Dermis microvascular lymphatic vessel endothelial cell (primary cell): ENCODE results near the gene CAMTA1. TPM values are rescaled to one million over a fixed set of nuclear protein-coding genes. Genes with fewer than 3 reads are reported as not detected.

Experiments used
- DNase-seq, 2 donors: peaks; one replicate each; pipeline versions ENCODE4 v3.0.0 to v3.0.0-alpha.2; 2010; ENCODE audit warnings: low read depth in 2 of 2
- total RNA-seq: library from RNA; depleted of rRNA; stranded (reverse); fragments of >200 nt; gene quantifications from 2 replicates; pipeline ENCODE4 v1.2.1, GENCODE V29; 2014

Gene CAMTA1
- total RNA-seq, 1 donor from 2014 or later, result 33.9 TPM

DNA sequence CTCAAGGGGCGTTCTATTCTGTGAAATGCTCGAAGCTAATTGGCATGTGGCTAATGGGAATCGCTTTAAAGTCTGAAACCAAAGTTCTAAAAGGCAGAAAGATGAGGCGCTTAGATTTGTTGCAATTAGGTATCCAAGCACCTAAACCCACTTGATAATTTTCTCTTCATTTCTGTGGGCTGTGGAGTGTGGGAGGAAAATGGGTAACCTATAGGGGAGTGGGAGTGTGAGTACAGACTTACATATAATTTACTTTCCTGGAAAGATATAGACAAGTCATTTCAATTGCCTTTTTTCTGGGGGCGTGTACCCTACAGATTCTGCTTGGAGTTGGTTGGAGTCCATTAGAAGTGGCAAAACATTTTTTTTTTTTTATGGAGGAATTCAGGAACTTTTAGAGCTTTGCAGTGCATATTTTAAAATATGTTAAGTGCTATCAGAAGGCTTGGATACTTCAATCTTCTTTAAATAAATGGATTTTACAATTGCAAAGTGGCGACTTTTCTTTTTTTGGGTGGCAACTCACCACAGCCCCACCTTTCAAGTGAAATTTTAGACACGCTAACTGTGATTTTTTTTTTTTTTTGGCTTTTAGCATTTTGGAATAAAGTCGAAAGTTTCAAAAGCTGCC is 254.5 kb downstream of the CAMTA1 start:
- DNase-seq, result no peak

DNA sequence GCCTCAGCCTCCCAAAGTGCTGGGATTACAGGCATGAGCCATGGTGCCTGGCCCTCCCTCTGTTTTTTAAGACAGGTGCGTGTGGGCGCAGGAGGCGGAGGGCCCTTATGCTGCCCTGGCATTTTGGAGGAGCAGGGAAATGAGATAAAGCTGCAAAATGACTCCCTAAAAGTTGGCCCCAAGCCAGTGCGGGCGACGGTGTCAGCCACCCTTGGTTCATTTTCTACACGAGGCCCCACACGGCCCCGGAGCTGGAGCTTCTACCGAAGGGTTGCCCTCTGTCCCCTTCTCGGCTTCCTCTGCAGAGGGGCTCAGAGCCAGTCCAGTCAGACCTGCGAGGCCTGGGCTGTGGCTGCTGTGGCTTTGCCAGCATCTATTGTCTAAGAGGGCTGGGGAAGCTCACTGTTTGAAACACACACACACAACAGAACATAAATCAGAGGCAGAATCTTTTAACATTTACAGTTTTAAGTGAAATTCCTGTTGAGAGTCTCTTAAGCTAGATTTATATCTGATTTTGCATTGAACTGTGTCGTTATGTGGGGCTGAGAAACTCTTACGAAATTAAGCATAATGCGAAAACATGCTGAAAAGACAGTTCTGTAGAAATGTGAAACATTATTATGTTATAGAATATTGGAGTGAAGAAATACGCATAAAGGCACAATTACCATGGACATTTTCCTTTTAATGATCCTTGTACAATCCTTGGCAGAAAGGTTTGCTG is 255.9 kb downstream of the CAMTA1 start:
- DNase-seq, result no peak

DNA sequence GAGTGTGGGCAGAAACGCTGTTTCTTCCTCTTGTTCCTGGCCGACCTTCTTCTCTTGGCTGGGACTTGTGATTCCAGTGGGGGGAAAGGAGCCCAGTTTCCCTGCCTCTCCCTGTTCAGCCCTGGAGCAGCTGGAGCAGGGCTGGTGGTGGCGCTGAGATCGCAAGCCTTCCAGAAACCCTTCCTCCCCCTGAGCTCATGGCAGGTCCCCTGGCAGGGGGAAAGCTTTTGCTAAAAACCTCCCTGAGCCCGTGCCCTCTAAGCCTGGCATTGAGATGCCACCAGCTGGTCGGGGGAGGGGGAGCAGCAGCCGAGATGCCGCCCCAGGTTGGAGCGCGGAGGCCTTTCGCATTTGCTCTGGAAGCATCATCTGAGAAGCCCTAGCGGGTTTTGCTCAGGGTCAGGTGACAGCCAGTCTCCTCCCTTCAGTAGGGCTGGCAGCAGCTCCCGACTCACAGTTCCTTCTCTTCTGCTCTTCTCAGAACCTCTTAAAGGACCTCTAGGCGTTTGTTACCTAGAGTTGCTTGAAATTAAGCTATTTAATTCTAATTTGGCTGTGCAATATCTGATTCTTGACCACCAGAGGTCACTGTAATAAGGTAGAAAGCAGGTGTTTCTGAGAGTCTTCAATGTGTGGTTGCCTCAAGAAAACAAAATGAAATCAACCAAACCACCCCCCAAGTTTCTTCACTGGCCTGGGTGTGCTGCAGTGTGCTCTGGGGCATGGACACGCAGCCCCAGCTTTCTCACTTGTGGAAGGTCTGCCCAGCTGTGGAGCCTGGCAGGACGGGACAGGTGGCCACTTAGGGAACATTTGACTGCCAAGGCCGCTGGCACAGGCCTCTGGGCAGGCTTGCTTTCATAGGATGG is 257.3 kb downstream of the CAMTA1 start:
- peak in 1 of 2 donors; percentile 31 for DNase-seq

DNA sequence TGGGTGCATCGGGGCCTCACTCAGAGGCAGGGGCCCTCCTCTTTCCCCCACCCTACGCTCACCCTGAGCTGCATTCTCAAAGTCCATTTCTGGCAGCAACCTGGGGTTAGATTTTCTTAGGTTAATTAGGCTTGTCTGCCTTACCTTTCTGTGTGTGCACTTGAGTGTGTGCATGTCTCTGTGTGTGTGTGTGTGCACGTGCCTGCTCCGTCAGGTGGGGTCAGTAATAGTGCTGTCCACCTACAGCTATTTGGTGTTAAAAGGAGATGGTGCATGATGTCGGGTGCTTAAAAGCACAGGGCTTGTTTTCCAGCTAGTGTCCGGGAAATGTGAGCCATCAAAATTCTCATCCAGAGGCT is 257.9 kb downstream of the CAMTA1 start:
- no peak for DNase-seq

DNA sequence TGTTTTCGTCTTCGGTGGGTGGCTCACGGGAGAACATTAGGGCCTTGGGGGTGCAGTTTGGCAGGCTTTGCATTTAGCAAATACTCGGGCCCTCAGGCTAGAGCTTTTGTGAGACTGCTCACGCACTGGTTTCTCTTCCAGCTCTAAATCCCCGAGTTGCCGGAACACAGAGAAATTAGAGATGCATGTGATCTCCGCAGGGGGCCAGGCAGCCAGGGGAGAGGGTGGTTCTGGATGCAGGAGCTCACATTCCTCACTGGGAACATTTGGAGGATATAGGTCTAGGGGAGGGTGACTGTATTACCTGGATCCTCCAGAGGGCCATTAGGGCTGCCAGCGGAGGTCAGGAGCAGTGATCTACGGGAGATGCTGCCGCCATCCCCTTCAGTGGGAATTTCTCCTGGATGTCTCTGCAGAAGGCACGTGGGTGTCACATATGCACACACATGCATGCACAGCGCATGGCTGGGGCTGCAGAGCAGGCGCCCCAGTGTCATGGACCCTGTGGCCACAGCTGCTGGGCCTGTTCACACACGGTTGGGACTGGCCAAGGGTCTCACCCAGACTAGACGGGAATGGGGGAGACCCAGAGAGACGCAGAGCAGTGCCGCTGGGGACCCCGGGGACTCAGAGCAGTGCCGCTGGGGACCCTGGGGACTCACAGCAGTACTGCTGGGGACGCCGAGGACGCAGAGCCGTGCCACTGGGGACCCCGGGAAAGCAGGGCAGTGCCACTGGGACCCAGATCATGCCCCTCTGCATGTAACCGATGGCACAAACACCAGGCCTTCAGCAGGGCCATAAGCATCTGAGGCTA is 258.7 kb downstream of the CAMTA1 start:
- no peak for DNase-seq

DNA sequence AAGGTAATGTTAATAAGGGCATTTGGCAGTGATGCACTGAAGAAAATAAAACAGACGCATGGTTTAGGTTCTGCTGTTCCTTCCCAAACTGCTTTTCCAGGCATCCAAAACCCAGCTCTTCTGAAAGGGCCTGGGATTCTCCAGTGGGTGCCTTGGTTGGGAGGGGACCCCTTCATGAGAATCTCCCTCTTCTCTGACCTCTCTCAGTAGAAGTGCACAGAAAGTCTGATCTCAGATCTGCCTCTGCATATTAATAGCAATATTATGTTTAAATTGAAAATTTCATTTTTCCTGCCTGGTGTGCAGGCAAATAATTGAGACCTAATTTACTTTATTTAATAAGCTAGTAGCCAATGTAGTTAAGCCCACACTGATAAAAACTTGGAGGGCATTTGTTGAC is 260.6 kb downstream of the CAMTA1 start:
- DNase-seq, result no peak

DNA sequence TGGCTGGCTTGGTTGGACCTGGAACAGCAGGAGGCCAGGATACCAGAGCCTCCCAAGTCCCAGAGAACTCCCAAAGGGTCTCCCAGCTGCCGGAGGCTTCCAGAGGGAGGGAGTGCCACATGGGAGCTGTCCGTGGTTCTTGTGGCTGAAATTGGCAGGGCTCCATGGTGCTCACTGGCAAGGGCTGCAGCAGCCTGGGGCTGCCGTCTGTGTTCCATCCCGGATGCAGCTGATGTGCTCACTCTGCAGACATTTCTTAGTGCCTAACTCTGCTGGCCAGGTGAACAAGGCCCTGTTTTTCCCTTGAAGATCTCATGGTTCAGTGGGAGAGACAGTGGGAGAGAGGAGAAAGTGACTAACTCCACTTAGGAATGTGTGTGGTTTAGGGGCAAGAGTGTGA is 261.1 kb downstream of the CAMTA1 start:
- peak; percentile 12 to 45 for DNase-seq

DNA sequence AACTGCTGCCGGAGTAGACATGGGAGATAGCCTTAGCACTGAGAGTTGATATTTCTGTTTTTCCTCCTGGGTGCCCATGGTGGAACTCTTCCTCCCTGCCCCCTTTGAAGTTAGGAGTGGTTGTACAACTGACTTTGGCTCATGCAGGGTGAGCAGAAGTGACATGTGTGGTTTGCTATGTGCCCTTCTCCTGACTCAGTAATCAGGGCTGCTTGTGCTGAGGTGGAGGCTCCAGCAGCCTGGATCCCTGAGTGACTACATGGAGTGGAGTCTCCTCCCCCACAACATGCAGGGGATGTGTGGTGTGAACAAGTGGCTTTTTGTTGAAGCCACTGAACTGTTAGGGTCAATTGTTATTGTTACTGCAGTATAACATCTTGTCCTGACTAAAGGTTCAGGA is 261.6 kb downstream of the CAMTA1 start:
- no peak for DNase-seq

DNA sequence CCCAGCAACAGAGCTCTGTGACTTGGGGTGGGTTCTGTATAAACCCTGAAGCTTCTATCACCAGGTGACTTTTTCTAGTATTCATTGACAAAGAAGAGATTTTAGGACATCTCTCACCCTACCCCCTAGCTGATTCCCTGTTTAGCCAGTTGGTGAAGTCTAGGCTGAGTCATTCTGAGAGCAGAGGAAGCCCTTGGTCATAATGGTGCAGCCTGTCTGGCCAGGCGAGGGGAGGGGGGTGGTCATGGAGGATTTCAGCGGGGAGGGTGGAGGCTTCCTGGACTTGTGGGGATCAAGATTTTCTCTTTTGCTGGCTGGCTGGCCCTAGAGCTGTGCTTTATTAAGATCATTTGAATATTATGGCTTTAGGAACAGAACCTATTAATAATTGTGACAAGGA is 262.6 kb downstream of the CAMTA1 start:
- DNase-seq, result no peak

DNA sequence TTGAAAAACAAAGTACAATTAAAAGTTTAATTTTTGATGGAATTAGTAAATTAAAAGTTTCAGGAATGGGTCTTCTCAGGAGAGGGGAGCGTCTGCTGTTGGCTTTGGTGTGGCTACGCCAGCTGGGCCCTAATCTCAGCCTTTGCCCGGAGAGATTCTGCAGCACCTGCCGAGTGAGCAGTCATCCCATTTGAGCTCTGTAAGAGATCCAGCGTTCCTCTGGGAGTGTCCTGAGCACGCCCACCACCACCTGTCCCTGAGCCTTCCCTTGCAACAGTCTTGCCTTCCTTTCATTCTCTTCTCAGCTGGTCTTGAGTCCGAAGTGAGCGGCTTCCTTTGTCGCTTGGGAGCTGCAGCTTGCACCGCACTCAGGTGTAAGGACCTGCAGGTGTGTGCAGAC is 263.1 kb downstream of the CAMTA1 start:
- no peak for DNase-seq

DNA sequence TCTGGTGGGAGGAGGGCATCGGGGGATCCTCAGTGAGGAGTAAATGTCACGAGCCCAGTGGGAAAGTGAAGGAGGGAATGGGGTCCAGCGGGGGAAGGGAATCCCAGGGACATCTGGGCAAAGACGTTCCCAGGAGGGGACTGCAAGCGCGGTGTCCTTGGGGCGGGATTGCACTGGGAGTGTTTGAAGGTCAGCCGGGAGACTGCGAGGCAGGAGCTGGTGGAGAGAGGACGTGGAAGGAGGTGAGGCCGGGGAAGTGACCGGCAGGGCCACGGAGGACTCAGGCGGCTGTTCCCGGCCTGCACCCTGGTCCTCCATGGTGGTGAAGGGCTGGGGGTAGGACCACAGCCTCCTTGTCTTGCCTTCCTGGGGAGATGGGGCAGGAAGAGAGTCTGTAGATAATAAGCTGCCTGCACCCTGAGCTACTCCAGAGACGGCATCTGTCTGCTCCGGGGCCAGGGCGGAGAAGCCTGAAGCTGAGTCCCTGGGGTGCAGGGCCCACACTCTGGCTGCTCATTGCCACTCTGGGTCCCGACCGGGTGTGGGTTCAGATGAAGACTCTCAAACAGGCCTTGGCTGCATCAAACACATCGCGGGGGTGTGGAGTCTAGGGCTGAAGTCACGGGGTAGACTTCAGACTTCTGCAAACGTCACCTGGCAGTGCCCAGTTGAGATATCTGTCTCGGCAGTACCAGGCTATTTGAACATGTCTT is 264.8 kb downstream of the CAMTA1 start:
- no peak for DNase-seq

DNA sequence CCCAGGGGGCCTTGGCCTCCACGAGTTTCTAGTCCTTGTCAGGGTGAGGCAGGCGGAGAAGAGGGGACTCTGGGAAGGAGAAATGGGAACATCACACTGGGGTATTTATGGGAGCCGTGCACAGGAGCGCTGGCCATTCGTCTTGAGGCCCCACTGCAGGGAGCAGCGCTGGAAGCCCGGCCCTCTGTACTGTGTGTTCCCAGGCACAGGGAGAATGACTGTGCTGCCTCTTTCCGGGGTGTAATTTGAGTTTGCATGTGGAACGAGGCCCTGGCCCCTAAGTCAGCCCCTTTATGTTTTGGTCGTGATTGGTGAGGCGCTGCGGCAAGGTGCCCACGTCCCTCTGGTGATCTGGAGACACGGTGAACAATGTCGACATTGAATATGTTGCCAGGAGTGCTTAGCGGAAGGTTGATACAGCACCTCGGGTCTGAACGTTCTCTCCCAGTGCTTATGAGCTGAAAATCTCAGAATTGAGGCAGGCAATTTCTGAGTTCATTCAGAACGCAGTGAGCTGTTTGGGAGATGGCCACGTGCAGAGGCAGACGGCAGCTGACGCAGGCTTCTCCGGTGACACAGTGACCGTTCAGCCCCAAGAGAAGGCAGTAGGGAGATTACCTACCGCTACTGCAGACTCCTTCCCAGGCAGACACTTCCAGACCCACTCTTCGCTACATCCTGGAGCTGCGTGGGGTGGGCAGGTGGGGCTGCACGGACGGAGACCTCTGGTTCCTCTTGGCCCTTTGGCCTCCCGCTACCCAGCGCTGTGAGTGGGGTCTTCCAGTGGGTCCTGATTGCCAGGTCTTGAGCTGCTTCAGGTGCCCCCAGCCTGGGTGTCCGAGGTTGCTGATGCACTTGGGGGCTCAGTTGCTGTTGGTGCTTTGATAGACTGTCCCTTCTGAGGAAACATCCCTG is 265.8 kb downstream of the CAMTA1 start:
- DNase-seq, result no peak

DNA sequence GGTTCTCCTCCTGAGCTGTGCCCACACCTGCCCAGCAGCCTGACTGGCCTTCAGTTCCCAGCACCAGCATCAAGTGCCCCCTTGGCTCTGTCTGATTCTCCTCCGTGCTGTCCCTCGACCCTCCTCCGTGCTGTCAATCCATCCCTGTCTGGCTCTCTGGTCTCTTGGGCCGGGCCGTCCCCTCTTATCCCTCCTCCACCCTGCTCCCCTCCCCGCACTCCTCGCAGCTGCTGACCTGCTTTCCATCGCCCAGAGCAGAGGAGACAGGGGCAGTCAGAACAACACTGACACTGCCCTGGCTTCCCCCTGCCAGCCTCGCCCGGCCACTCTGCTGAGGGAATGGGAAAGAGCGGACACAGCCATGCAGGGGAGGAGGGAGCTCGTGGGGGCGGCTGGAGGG is 267.4 kb downstream of the CAMTA1 start:
- no peak for DNase-seq

DNA sequence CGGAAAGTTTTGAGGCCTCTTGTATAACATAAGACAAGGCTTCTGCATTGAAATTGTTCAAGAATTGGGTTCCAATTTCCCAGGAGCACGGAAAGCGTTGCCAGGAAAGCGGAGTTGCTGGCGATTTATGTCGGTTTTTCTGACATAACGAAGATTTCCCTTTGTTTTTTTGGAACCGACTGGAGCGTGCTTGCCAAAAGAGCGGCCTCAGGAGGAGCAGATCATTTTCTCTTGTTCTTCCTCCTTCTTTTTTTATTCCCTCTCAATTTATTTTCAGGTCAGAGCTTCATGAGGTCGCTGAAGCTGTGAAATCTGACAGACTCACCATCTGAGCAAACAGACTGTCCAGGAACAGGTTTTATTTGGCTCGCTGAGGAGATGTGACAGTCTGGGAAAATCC is 275.5 kb downstream of the CAMTA1 start:
- no peak for DNase-seq

DNA sequence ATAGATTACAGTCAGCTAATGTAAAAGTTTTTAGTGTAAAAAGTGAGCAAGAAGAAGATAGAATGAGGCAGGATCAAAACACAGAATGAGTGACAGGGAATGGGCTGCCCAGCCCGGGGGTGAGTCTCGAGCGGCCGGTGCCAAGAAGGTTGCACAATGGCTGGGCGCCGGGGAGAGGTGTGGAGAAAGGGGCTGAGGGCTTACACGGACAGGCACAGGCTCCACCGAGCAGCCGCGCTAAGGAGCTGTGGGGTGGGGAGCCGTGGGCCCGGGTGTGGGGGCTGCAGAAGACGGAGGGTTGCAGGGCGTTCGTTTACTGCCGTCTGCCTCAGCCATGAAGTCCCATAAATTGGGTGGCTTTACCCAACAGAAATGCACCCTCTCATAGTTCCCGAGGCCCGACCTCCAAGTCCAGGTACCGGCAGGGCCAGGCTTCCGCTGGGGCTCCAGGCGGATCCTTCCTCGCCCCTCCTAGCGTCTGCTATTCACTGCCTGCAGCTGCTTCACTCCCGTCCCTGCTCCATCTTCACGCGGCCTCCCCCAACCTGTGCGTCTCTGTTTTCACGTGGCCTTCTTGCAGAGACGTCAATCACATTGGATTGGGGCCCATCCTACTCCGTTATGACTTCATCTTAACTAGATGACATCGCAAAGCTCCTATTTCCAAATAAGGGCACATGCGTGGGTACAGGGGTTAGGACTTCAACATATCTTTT is 277.2 kb downstream of the CAMTA1 start:
- no peak for DNase-seq

DNA sequence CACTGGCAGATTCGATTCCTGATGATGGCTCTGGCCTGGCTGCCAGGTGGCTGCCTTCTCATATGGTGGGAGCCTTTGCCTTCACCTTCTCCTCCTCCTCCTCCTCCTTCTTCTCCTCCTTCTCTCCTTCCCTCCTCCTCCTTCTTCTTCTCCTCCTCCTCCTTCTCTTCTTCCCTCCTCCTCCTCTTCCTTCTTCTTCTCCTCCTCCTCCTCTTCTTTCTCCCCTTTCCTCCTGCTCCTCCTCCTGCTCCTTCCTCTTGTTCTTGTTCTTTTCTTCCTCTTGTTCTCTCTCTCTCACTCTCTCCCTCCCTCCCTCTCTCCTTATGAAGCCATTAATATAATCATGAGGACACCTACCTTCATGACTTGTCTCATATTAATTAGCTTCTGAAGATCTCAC is 278.7 kb downstream of the CAMTA1 start:
- no peak for DNase-seq

DNA sequence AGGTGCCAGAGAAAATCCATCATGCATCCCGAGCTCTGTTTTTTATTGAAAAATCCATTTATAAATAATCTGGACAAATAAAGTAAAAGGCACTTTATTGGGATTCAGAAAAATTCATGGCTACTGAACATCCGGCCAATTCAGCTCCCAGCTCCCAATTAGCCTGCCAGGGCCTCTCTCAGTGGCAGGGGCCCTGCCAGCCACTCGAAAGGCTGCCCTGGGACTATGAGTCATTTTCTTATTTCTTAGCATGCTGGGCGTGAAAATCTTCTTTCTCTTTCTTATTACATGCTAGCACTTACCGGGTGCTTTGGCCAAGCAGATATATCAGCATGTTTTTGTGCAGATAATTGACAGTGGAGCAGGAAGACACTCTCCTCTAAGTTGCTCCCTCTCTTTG is 283.3 kb downstream of the CAMTA1 start:
- DNase-seq, result no peak

DNA sequence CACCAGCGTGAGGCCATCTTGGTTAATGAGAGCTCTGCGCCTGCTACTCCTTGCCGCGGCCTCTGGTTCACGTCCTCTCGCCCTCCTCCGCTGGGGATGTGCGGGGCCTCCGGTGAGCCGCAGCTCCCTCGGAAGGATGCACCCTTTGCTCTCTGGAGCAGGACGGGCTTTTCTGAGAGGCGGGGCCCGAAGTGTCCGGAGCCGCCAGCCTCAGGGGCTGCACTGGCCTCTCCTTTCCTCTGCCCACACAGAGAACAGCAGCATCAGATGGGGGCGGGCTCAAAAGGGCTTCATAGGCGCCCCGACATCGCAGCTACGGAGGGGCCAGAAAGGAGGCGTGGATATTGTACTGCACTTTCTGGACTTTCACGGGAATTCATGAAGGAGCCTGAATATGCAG is 284.7 kb downstream of the CAMTA1 start:
- DNase-seq, result peak in 1 of 2 donors; percentile 1

DNA sequence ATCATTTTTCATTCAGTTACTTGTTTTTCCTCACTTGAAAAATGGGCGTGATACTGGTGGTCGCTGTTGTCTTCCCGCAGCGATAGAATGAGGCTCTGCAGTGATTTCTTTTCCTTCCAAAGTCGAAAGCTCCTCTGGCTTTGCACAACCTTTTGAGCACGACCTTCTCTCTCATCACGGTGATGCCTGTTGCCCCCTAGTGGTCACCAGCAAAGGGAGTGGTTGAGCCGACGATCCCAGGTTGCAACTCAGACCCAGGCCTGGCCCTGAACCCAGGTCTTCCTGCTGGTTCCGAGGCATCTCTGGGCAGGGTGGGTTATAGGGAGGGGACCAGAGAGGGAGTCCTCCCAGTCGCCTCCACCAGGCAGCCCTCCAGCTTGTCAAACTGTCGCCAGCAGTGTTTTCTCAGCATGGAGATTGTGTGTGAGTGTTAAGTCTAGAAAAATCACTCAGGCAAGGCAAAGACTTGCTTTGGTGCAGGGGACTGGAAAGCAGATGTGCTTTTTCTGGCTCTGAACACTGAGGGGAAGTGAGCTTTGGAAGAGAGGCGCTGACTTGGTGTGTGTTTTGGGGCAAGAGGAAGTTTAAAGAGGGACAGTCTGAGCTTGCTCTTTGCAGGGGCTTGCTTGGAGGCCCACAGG is 285.3 kb downstream of the CAMTA1 start:
- DNase-seq, result peak; percentile 18 to 65
